Kidney tubule cell (primary cell): Measurements from ENCODE around the gene VAMP4.
"Not testable (repeated sequence)": the region's sequence is repeated elsewhere in the genome, so short reads cannot be mapped to it uniquely, and the experiment has no call there.

Experiments used
- DNase-seq: peaks from one replicate; pipeline ENCODE4 v3.0.0-alpha.2; 2018; ENCODE audit warnings: low spot score

The VAMP4 gene

DNA sequence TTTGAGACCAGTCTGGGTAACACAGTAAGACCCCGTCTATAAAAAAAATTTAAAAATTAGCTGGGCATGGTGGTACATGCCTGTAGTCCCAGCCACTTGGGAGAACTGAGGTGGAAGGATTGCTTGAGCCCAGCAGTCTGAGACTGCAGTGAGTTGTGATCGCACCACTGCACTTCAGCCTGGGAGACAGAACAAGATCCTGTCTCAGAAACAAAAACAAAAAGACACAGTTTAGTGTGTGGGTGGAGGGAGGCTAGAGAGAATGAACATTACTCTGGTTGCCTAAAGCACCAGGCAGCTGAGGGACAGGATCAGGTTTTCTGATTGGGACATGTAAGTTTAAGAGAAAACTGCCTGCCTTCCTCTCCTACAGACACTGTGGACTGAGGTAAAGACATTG, 42.3 kb downstream of the VAMP4 start:
- peak; percentile 4 for DNase-seq

DNA sequence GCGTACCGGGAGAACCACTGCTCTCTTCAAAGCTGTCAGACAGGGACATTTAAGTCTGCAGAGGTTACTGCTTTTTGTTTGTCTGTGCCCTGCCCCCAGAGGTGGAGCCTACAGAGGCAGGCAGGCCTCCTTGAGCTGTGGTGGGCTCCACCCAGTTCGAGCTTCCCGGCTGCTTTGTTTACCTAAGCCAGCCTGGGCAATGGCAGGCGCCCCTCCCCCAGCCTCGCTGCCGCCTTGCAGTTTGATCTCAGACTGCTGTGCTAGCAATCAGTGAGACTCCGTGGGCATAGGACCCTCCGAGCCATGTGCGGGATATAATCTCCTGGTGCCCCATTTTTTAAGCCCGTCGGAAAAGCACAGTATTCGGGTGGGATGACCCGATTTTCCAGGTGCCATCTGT, 46.1 kb downstream of the VAMP4 start:
- not testable (repeated sequence) for DNase-seq

DNA sequence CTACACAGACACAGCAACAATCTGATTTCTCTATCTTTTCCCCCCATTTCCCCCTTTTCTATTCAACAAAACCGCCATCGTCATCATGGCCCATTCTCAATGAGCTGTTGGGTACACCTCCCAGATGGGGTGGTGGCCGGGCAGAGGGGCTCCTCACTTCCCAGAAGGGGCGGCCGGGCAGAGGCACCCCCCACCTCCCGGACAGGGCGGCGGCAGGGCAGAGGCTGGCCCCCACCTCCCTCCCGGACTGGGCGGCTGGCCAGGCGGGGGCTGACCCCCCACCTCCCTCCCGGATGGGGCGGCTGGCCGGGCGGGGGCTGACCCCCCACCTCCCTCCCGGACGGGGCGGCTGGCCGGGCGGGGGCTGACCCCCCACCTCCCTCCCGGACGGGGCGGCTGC, 48.3 kb downstream of the VAMP4 start:
- not testable (repeated sequence) for DNase-seq

DNA sequence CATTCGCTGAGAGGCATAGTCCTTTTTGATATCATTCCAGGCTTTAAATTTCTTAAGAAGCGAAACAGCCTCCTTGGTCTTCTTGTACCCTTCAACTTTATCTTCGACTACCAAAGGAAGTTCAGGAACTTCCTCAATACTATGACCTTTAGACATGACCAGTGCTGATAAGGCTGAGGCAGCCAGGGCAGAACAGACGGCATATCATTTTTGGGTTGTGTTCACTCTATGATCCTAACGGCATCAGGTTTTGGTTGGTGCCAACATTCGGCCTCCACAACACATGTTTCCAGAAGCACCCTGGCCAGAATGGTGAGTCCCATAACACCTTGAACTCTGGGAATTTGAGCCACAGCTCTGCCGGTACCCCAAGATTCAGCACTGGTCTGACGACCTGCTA, 58.0 kb downstream of the VAMP4 start:
- DNase-seq: no peak

DNA sequence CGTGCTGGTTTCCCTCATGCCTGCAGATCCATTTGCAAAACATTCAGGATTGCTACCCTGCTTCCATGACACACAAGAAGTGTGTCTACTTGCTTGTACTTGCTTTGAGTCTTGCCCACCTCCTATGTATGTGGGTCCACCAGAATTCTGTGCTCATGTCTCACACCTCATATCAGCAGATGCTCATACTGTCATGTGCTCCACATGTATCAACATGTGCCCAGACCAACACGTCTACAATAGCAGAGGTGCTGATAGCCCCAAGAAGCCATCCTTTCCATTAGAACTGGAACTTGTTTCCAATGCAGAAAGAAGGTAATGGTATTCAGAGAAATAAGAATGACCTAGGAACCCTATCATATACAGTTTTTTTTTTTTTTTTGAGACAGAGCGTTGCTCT, 61.5 kb downstream of the VAMP4 start:
- no peak for DNase-seq

DNA sequence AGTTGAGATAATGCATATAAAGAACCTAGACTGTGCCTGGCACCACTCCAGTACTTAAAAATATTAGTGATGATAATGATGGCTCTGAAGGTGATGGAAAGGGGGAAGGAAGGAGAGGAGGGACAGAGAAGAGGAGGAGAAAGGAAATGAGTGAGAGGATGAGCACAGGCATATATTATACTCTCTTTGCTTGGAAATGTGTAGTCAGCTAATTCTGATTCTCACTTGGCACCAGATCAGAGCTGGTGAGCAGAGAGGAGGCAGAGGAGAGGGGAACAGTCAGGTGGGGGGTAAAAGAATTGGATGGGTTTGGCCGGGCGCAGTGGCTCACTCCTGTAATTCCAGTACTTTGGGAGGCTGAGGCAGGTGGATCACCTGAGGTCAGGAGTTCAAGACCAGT, 65.0 kb downstream of the VAMP4 start:
- no peak for DNase-seq

DNA sequence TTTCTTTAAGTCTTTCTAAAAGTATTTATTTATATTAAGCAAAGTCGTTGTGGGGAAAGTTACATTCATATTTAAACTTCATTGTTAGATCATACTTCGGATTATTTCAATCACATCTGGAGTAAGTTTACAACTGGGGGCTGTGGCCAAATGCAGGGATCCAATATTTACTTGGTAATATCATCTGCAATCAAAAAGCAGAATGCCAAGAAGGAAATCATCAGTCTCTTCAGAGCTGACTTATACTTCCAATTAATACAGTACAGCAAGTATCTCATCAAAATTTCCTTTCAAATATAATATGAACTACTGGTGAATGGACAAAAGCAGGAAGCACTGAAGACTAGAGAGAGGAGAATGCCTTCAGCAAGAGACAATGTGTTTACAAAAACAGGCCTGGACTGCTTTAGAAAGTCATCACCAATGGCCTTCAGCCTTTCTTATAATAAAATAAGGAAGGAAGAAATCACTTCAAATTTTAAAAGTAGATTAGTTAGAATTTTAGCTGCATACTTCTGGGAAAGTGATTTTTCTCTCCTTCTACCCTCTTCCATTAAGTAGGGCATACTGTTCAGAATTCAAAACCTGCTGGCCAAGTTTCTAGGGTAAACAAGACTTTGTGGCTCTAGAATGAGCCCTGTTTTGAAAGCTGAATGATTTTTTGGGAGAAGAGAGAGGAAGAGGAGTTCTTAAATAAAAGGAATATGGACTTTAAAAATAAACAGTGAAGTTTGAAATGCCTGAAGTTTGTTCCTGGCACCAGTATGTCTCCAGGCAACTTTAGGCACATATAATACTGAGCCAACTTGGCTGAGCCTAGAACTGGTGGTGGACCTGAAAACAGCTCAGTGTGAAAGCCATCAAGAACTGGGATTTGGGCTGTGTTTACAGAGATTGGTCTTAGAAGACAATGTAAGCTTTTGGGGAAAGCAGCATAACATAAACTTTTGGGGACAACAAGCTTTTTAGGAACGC, 67.1 kb downstream of the VAMP4 start:
- no peak for DNase-seq

DNA sequence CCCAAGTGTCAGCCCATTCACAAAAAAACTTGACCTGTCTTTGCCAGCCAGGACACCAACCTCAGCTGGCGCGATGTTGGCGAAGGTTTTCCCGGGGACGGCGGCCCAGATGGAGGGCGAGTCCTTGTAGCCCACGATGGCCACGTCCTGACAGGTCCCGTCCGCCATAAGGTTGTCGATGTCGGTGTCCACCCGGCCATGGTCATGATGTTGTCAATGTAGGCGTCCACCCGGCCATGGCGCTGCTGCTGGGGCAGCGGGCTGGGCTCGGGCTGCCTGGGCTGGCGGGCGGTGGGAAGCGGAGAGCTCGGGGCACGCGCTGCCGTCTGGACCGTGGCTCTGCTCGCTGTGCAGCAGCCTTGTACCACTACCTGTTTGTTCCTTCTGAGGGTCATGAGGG, 71.1 kb downstream of the VAMP4 start:
- no peak for DNase-seq

DNA sequence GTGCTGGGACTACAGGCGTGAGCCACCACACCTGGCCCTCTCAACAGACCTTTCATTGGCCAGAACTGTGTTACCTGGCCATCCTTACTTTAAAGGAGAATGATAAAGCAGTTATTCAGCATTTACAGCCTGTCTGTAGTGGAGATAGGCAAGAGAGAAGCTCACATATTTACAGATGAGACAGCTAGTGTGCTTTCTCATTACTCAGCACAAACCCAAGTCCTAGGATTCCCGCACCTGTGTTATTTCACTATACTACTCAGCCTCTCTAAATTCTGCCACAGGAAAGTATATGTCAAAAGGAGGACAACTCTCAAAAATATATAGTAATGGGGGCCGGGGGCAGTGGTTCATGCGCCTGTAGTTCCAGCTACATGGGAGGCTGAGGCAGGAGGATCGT, 73.5 kb downstream of the VAMP4 start:
- no peak for DNase-seq

DNA sequence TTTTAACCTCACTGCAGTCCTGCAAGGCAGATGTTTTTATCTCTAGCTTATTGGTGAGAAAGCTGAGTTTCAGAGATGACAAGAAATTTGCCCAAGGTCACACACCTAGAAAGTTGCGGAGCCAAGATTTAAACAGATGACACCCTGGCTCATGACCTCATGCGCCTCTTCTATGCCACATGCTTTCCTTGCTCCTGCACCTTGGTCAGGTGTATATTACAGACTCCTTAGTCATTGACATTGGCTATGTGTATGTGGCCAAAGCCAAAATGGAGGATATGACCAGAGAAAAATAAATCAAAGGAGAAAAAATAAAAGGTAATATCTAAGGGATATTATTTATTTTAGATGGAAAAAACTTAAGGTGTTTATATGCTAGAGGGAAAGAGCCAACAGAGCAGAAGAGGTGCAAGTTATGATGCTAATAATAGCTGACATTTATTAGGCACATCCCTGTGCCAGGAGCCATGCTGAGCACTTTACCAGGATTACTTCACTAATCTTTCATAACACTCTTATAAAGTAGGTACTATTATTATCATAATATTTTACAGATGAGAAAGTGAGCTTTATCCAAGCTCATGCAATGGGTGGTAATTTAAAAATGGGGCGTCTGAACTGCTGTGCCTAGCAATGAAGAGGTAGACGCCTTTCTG, 75.6 kb downstream of the VAMP4 start:
- no peak for DNase-seq

DNA sequence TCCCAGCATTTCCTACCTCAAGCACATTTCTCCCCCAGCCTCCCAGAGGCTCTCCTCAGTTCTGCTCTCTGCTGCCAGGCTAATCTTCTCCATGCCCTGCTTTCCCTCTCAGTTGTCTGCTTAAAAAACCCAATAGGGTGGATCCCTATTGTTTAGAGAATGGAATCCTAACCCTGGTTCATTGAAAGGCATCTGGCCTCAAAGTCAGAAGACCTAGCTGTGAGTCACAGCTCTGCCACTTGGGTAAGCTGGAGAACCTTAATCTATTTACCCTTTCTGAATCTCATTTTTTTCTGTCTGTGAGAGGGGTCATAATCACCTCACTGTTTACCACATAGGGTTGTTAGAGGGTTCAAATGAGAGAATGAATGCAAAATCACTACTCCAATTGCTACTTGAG, 76.9 kb downstream of the VAMP4 start:
- no peak for DNase-seq

DNA sequence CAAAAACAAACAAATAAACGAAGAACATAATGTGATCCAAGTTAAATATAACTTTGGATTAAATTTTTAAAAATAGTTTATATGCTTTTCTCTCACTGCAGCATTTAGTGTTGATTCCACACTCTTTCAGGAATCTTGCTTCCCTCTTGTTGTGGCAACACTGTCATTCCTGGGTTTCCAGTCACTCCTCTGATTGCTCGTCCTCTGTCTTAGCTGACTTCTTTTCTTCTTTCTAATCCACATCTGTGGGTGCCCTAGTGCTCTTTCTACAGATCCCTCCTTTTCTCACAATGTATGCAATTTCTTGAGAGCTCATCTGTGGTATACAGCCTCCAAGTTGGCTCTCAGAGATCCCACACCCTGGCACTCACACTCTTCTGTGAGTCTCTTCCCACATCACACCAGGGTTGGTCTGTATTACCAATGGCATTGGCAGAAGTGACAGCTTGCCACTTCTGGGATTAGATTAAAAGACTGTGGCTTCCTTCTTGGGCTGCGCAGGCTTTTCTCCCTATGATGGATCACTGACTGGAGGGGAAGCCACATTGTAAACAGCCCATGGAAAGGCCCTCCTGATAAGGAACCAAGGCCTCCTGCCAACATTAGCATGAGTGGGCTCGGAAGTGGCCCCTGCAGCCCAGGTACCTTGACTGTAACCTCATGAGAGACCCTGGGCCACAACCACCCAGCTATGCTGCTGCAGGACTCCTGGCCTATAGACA, 77.8 kb downstream of the VAMP4 start:
- DNase-seq: no peak

DNA sequence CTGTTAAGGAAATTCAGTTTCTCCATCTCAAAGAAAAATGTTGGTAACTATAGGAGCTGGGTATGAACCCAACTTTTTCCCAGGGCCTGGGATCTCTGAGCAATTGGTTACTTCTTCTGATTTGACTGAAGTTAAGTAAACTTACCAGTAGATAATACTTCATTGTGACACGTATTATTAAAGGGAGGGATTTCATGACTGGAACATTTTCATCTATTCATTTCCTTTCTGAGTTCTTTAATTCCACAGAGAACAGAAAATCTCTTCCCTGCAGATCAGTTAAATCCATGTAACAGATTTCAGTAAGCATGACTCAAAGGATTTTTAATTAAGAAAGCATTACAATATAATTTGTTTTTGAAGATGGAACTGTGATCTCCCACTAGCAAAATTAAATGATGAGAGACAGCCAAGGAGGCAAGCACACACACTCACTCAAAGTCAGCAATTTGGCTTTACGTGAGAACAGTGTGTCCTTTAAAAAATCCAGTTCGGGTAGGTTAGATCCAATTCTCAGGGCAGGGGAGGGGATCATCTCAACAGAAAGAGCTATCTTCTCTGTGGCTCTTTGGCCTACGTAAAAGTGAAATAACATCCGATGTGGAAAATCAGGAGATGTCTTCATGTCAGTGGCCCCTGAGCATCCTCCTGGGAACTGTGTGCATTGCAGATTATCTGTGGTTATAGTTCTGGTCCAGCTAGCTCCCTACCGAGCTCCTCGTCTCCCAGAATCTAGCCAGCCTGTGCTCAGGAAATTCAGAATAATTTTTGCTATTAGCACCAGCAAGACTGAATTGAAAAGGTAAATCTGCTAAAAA, 78.6 kb downstream of the VAMP4 start:
- DNase-seq: no peak

DNA sequence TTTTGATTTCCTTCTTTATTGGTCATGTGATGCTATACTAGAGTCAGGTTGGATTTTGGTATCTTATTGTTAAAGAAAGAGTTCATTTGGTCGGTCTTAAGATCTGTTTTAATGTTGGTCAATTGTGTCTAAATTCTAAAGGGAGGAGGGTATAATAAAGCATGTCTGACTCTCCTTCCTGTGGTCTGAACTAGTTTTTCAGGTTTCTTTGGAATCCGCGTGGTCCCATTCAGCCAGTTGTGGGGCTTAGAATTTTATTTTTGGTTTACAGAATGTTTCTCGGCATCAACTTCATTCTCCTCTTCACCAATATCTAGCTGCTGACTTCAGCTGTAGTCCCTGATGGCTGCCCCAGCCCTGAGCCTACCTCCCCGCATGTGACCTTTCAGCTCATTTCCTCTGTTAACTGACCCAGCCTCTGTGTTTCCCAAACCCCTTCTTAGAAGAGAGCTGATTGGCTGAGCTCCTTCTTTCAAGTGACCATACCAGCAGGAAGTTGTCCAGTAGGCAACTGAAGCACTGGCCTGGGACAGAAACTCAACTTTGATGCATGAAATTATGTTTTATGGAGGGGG, 80.7 kb downstream of the VAMP4 start:
- no peak for DNase-seq

DNA sequence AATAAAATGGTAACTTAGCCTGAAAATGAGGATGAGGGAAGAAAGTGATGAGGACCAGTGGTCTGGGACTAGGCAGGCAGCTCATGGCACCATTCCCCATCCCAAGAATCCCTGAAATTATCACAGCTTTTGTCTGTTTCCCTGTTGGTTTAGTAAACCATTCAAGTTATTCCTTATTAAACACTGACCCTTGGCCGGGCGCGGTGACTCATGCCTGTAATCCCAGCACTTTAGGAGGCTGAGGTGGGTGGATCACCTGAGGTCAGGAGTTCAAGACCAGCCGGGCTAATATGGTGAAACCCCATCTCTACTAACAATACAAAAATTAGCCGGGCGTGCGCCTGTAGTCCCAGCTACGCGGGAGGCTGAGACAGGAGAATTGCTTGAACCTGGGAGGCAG, 85.7 kb downstream of the VAMP4 start:
- not testable (repeated sequence) for DNase-seq

DNA sequence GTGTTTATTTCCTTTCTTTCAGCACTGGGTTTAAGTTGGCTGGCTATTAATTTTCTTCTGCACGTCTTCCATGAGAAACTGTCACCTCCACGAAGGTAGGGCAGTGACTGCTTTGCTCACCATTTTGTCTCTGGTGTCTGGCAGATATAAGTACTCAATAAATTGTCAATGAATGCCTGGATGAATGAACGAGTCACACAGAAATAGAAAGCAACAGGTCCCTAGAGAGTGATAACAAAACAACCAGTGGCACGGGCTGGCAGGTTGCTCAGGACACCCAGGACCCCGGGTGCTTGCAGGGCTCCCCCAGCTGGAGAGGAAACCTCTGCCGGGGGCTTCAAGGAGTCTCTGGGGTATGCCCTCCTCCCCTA, 86.1 kb downstream of the VAMP4 start:
- no peak for DNase-seq

DNA sequence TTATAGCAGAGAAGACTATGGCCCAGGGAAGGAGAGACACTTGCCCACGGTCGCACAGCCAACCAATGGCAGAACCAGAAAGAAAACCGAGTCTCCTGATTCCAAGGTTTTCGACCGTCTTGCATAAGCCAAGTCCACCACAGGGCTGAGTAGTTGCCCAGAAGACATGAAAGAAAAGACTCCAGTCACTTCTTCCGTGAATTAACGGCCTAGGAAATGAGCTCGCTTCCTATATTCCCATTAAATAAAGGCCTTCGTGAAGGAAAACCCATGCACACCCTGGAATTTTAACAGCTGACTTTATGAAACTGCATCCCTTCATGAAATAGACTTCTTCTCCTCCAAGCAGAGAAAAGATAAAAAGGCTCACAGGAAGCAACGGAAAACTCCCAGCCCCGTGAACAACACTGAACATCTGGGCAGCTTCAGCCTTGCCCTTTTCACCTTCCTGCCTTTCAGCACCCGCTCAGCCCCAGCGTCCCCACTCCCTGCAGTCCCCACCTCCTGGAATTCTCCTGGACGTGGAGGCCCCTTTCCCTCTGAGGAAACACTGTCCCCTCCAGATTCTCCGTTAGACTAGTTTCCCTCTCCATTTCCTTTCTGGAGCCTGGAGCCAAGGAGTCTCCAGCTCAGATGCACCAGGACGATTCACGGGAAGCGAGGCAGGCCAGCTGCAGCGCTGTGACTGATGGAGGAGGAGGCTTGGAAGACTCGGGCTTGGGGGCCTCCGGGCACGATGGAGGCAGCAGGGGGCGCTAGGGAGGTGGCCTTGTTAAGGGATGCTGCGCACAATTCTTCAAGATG, 86.7 kb downstream of the VAMP4 start:
- DNase-seq: peak; percentile 20

DNA sequence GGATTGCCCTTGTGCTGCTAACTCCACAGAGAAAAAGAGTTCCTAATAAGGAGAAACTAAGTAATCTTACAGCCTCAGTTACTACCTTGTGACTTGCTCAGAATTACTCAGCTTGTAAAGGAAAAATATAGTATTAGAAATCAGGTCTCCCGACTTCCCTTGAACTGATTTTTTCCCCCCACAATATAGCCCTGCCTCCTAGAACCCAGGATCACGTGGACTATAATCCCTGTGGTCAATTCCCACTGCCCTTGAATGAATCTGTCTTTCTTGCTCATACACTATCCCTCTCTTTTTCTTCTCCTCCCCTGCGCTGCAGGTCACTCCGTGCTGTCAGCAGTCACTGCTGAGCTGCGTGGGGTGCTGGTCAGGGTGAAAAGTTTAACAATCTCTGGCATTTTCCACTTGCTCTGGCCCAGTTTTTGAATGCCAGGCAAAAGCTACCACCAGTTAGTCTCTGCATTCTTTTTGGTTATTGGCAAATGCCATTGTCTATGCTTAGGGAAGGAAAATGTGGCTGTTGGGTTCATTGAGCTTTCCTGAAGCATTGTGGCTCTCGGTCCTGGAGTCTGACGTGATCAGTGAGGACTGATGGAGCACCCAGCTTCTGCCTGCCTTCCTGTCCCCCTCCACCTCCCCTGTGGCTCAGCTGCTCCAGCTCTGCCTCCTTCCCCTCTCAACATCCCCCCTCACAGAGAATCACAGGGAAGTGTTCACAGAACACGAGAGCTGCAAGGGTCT, 87.5 kb downstream of the VAMP4 start:
- DNase-seq: peak; percentile 58

DNA sequence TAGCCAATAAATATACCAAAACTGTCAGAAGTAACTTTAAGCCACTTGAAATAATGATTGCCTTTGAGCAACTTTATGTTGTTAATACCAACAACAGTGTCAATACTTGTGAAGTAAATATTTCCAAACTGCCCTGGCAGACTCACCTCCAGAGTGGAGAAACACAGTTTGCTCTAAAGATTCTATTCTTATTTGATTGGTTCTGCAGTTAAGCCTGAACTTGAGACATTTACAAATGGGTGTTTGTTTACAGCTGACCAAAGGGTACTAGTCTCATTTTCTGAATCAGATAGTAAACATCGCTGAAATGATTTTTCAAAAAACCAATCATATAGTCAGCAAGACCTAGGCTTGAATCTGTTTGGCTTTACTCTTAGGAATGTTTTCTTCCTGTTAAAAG, 88.1 kb downstream of the VAMP4 start:
- DNase-seq: no peak

DNA sequence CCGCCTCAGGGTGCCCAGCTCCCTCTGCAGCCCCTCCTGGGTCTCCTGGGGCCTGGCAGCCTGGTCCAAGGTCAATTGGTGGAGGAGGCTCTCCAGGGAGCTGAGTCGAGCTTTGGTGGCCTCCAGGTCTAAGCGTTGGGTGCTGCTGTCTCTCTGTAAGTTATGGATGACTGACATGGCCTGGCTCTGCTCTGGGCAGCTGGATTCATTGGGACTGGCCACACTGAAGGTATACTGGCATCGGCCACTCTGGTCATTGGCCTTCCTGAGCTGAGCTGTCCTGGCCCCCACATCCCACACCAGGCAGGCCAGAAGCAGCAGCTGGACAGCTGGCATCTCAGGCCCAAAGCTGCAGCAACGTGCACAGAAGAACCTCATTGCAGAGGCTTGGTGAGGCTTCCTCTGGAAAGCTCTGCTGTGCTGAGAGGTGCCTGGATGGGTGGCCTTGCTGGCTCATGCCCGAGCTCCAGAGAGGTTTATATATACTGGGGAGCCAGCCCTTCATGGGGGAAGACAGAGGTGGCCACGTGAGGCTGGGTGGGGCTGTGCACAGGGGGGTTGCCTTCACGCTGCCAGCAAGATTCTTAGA, 89.5 kb downstream of the VAMP4 start, which contains the start of gene MYOC:
Gene MYOC, minus strand, starts transcription at position 455 of the 589 bp plus-strand sequence. Its CDS starts 77 bp downstream, at position 378.
- DNase-seq: no peak
